Ishikawa (cell line): ENCODE results near the gene MPL.

Source experiments
- CEBPB ChIP-seq: IDR thresholded peaks from 2 replicates; pipeline ENCODE4 v1.6.1; 2012
- CREB1 ChIP-seq: IDR thresholded peaks from 2 replicates; pipeline ENCODE4 v1.6.1; 2012; ENCODE audit warnings: low read depth
- EGR1 ChIP-seq: IDR thresholded peaks from 2 replicates; pipeline ENCODE4 v1.6.1; 2012
- EP300 ChIP-seq: IDR thresholded peaks from 2 replicates; pipeline ENCODE4 v1.6.1; 2012; ENCODE audit warnings: borderline replicate concordance
- FOXM1 ChIP-seq: IDR thresholded peaks from 2 replicates; pipeline ENCODE4 v1.6.1; 2012; ENCODE audit warnings: low read depth, borderline replicate concordance
- MAX ChIP-seq: IDR thresholded peaks from 2 replicates; pipeline ENCODE4 v1.6.1; 2012
- NFIC ChIP-seq: IDR thresholded peaks from 2 replicates; pipeline ENCODE4 v1.6.1; 2012
- RAD21 ChIP-seq: IDR thresholded peaks from 2 replicates; pipeline ENCODE4 v1.6.1; 2012; ENCODE audit warnings: low read depth
- TAF1 ChIP-seq: IDR thresholded peaks from 2 replicates; pipeline ENCODE4 v1.6.1; 2012; ENCODE audit warnings: low read depth, mild to moderate bottlenecking
- TCF12 ChIP-seq: IDR thresholded peaks from 2 replicates; pipeline ENCODE4 v1.6.1; 2012; ENCODE audit warnings: low read depth
- TEAD4 ChIP-seq: IDR thresholded peaks from 2 replicates; pipeline ENCODE4 v1.6.1; 2012
- USF1 ChIP-seq: IDR thresholded peaks from 2 replicates; pipeline ENCODE4 v1.6.1; 2012
- YY1 ChIP-seq: IDR thresholded peaks from 2 replicates; pipeline ENCODE4 v1.6.1; 2012; ENCODE audit warnings: low read depth
- ZBTB7A ChIP-seq: IDR thresholded peaks from 2 replicates; pipeline ENCODE4 v1.6.1; 2012; ENCODE audit warnings: low read depth
- TF ChIP-seq, protein P1 (sequence below): IDR thresholded peaks from 2 replicates; pipeline ENCODE4 v1.6.1; 2012; ENCODE audit warnings: low read depth, mild to moderate bottlenecking

The MPL gene

DNA sequence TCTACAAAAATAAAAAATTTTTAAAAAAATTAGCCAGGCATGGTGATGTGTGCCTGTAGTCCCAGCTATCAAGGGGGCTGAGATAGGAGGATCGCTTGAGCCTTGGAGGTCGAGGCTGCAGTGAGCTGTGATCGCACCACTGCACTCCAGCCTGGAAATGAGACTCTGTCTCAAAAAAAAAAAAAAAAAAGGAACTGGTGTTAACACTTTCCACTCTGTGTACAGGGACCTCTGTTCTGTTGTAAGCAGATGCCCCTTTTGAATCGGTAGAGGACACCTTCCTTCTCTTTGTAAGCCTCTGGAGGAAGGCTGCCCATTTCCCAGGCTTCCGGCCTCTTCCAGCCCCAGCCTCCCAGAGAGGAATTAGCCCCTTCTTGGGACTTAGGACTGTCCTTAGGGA is 44.9 kb upstream of the MPL start:
- no peak for TF ChIP-seq YY1
- no peak for TF ChIP-seq RAD21
- no peak for TF ChIP-seq FOXM1
- TF ChIP-seq USF1: no peak

DNA sequence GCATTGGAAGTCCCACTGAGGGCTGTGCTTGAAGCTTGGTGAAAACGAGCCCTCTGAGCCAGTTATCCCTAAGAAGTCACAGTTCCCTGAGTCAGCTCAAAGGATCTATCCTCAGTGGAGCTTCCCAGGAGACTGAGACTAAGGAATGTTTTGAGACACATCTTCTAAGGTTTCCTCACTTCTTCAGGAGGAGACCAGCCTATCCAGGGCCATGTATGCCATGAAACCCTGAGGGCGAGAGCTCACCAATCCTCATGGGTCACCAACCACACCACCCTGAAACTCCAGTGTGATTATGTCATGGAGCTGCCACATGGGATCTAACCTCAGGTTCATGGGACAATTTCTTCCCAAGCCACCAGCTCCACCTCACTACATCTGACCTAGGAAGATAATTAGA is 44.4 kb upstream of the MPL start:
- TF ChIP-seq MAX: no peak
- no peak for TF ChIP-seq CEBPB
- no peak for TF ChIP-seq RAD21
- TF ChIP-seq, protein P1, sequence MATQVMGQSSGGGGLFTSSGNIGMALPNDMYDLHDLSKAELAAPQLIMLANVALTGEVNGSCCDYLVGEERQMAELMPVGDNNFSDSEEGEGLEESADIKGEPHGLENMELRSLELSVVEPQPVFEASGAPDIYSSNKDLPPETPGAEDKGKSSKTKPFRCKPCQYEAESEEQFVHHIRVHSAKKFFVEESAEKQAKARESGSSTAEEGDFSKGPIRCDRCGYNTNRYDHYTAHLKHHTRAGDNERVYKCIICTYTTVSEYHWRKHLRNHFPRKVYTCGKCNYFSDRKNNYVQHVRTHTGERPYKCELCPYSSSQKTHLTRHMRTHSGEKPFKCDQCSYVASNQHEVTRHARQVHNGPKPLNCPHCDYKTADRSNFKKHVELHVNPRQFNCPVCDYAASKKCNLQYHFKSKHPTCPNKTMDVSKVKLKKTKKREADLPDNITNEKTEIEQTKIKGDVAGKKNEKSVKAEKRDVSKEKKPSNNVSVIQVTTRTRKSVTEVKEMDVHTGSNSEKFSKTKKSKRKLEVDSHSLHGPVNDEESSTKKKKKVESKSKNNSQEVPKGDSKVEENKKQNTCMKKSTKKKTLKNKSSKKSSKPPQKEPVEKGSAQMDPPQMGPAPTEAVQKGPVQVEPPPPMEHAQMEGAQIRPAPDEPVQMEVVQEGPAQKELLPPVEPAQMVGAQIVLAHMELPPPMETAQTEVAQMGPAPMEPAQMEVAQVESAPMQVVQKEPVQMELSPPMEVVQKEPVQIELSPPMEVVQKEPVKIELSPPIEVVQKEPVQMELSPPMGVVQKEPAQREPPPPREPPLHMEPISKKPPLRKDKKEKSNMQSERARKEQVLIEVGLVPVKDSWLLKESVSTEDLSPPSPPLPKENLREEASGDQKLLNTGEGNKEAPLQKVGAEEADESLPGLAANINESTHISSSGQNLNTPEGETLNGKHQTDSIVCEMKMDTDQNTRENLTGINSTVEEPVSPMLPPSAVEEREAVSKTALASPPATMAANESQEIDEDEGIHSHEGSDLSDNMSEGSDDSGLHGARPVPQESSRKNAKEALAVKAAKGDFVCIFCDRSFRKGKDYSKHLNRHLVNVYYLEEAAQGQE: no peak
- TF ChIP-seq EGR1: no peak
- TF ChIP-seq USF1: no peak
- no peak for TF ChIP-seq TAF1
- TF ChIP-seq FOXM1: no peak
- no peak for TF ChIP-seq CREB1
- TF ChIP-seq YY1: no peak
- no peak for TF ChIP-seq TEAD4
- TF ChIP-seq EP300: no peak
- no peak for TF ChIP-seq TCF12
- TF ChIP-seq ZBTB7A: no peak
- no peak for TF ChIP-seq NFIC

DNA sequence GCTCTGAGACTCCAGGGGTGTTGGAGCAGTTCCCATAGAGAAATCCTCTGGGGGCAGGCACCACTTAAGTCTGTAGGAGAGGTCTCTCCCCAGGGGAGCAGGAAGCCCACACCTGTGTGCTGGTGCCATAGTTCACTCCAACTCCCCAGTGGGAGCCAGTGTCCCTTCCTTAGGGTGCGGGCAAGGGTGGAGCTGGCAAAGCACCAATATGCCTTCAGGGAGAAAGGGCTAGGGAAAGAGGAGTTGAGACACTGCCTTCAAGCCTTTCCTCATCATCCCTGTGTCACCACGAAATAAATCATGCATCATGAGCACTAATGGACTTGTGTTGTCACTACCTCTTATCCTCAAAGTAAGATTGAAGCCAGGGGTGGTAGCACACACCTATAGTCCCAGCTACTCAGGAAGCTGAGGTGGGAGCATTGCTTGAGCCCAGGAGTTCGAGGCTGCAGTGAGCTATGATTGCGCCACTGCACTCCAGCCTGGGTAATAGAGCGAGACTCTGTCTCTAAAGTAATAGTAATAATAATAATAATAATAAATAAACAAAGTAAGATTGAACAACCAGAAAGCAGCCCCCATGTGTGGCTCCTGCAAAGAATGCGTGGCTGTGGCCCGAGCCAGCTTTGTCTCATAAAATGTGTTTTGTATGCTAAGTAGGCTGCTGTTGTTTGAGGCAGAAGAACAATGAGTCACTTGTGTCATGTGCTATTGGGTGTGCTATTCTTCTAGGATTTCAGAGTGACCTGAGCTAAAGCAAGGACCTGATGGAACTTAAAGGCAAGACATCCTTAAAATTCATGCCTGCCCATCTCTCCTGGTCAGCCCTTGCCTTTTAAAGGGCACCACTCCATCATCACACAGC is 43.5 kb upstream of the MPL start:
- peak; percentile 55 for TF ChIP-seq CEBPB
- TF ChIP-seq, protein P1: no peak
- 0 out of 2 replicates have a peak, but pooled peaks have one; percentile 34 for TF ChIP-seq USF1

DNA sequence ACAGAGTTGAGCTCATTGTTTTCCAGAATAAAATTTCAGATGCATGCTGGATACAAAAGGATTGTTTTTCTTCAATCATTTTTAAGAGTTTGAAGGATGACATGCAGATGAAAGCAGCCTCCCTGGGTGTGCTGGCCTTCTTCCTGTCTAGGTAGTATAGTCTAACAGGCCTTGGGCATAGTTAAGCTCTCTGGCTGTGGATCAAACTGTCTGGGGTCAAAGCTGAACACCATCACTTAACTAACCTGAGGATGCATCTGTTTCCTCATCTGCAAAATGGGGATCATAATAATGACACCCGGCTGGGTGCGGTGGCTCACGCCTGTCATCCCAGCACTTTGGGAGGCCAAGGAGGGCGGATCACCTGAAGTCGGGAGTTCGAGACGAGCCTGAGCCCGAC is 42.9 kb upstream of the MPL start:
- TF ChIP-seq YY1: no peak
- TF ChIP-seq, protein P1: no peak
- no peak for TF ChIP-seq TAF1
- TF ChIP-seq MAX: no peak
- TF ChIP-seq NFIC: no peak
- TF ChIP-seq EGR1: no peak
- no peak for TF ChIP-seq CEBPB
- no peak for TF ChIP-seq ZBTB7A
- TF ChIP-seq RAD21: no peak
- TF ChIP-seq TCF12: no peak
- TF ChIP-seq USF1: no peak
- no peak for TF ChIP-seq TEAD4
